DND-41 (cell line): Measurements from ENCODE around the gene PSPH.

Source experiments
- CTCF ChIP-seq: IDR thresholded peaks from 2 replicates; pipeline ENCODE4 v1.5.1; 2012; ENCODE audit warnings: borderline replicate concordance, low read length, moderate library complexity, mild to moderate bottlenecking; ENCODE audit not compliant: poor library complexity, severe bottlenecking; ENCODE audit errors: extremely low read depth
- EZH2 ChIP-seq: IDR thresholded peaks from 3 replicates; pipeline ENCODE4 v1.6.1; 2012; ENCODE audit warnings: borderline replicate concordance, low read depth, mild to moderate bottlenecking, moderate library complexity, low read length, inconsistent platforms; ENCODE audit not compliant: severe bottlenecking

GRCh38 chr7:56019501-56019900, 31.7 kb downstream of the PSPH start:
- TF ChIP-seq CTCF (no peak), EZH2 (no peak)
